PC-3 (cell line): ENCODE measurements around the gene LIPT2.

Source experiments
- EZH2 ChIP-seq: fragments of 300-600 bp; sonication (generic); IDR thresholded peaks from one replicate; pipeline ENCODE4 v1.6.1; 2017; ENCODE audit warnings: antibody characterized with exemption, mild to moderate bottlenecking, low read length; ENCODE audit not compliant: unreplicated experiment
- EZH2phosphoT487 ChIP-seq: fragments of 300-600 bp; sonication (generic); IDR thresholded peaks from 2 replicates; pipeline ENCODE4 v1.6.1; 2018; ENCODE audit warnings: mild to moderate bottlenecking, antibody characterized with exemption, low read length, borderline replicate concordance
- TF ChIP-seq, protein P1 (sequence below): fragments of 300-600 bp; sonication (generic); conservative IDR thresholded peaks from 2 replicates; pipeline ENCODE4 v1.5.1; 2017; ENCODE audit warnings: antibody characterized with exemption, low read depth, mild to moderate bottlenecking, low read length

DNA sequence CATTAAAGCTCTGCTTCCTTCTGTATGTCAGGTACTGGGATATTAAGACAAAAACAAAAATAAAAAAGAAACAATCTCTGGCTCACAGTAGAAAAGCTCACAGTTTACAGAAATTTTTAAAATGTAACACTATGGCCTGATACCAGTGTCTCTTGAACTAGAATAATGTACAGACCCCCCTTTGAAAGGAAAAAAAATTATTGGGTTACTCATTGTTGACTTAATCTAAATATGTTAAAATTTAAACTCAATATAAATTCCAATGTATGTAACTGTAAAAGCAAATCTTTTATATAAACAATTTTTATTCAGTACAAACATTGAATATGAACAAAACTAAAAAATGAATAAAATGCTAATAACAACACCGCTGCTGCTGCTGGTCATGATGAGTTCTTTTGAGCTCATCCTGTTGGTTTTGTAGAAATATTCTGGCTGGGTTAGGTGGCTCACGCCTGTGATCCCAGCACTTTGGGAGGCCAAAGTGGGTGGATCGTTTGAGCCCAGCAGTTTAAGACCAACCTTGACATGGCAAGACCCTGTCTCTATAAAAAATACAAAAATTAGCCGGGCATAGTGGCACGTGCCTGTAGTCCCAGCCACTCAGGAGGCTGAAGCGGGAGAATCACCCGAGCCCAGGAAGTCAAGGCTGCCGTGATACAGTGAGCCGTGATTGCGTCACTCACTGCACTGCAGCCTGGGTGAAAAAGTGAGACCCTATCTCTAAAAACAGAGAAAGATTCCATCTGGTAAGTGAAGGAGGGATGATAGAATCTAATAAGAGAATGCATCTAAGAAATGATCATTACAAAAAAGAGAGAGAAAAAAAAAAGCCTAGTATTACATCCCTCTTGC is 14.4 kb downstream of the LIPT2 start:
- TF ChIP-seq, protein P1, sequence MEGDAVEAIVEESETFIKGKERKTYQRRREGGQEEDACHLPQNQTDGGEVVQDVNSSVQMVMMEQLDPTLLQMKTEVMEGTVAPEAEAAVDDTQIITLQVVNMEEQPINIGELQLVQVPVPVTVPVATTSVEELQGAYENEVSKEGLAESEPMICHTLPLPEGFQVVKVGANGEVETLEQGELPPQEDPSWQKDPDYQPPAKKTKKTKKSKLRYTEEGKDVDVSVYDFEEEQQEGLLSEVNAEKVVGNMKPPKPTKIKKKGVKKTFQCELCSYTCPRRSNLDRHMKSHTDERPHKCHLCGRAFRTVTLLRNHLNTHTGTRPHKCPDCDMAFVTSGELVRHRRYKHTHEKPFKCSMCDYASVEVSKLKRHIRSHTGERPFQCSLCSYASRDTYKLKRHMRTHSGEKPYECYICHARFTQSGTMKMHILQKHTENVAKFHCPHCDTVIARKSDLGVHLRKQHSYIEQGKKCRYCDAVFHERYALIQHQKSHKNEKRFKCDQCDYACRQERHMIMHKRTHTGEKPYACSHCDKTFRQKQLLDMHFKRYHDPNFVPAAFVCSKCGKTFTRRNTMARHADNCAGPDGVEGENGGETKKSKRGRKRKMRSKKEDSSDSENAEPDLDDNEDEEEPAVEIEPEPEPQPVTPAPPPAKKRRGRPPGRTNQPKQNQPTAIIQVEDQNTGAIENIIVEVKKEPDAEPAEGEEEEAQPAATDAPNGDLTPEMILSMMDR = no peak
- no peak for TF ChIP-seq EZH2
- no peak for TF ChIP-seq EZH2phosphoT487
